HG02938 (cell line): Measurements from ENCODE around the gene CAAP1.
"Not testable (repeated sequence)": the region's sequence is repeated elsewhere in the genome, so short reads cannot be mapped to it uniquely, and the experiment has no call there.

Experiments used
- ATAC-seq: cut with Tn5 transposase; IDR thresholded peaks from one replicate; pipeline ENCODE4 v1.9.1; 2021; ENCODE audit warnings: mild to moderate bottlenecking, moderate library complexity; ENCODE audit not compliant: unreplicated experiment

The CAAP1 gene

DNA sequence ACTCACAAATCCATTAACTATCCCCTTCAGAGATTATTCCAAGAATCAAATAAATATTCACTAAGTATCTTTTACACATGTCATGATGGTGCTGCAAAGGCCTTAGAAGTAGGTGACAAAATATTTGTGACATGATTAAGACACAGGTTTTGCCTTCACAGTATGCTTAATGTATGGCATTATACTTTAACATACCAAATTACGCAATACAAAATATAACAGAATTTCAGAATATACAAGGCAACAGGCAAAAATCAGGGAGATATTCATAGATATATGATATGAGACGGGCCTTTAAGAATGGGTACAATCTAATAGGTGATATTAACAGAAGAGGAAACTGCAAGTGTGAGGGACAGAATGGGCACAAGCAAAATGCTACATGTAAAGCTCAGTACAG, 41.6 kb downstream of the CAAP1 start:
- no peak for ATAC-seq

DNA sequence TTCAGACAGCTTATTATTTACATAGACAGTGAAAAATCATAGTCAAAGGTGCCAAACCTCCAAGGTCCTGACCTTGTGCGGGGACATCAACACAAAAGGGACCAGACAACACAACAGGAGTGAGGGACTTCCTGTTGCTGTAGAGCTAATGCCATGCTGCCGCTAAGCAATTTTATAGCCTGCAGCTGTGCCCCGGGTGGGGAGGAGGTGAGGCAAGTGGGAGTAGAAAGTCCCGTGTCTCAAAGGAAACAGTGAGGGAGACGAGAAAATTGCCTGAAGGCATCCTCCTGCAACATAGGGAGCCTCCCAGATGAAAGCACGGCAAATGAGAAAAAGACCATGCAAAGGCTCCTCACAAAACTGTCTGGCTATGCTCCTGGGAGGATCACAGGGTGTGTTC, 58.8 kb downstream of the CAAP1 start:
- ATAC-seq, result no peak

DNA sequence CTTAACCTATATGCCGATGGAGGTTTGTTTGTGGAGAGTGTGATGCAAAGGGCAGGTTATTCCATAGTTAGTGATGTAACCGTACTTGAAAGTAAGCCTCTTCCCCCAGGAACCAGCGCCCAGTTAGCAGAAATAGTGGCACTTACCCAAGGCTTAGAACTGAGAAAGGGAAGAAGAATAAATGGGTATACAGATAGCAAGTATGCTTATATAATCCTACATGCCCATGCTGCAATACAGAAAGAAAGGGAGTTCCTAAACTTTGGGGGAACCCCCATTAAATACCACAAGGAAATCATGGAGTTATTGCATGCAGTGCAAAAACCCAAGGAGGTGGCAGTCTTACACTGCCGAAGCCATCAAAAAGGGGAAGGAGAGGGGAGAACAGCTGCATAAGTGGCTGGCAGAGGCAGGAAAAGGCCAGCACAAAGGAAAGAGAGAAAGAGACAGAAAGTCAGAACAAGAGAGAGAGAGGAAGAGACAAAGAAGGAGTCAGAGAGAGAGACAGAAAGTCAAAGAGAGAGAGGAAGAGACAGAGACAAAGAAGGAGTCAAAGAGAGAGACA, 64.1 kb downstream of the CAAP1 start:
- not testable (repeated sequence) for ATAC-seq

DNA sequence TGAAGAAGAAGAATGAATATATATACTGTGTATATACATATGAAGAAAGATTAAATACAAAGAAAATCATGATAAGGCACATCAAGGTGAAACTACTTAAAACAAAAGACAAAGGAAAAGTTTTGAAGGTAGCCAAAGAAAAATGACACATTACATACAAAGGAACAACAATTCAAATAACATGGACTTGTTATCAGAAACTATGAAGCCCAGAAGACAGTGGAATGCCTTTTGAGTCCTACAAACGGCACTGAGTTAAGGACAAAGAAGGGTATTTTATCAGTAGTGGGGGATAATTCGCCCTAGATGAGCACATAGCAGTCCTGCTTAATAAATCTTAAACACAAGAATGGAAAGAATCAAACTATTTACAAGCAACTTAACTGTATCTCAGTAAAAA, 77.8 kb downstream of the CAAP1 start:
- ATAC-seq, result no peak

DNA sequence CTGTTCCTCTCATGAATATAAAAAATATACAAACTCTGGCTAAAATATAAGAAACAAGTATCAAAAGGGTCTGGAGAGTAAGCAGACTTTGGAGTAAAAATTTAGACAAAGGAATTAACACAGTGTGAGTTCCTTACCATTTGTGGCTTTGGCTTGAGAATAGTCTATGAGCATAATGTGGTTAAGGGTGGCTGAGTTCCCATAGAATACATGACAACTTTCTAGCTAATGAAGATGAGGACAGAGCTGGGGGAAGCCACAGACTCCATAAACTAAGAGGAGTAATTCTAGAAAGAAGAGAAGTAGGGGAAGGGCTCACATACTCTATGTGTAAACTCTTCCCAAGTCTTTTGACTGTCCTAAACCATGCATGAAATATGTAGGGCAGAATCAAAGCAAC, 79.4 kb downstream of the CAAP1 start:
- ATAC-seq, result no peak

DNA sequence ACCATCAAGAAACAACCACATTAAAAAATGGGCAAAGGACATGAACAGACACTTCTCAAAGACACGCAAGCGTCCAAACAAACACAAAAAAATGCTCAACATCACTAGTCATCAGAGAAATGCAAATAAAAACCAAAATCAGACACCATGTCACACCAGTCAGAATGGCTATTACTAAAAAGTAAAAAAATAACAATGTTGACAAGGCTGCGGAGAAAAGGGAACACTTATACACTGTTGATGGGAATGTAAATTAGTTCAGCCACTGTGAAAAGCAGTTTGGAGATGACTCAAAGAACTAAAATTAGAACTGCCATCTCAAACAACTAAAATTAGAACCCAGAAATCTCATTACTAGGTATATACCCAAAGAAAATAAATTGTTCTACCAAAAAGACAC, 80.4 kb downstream of the CAAP1 start:
- ATAC-seq, result peak; percentile 61

DNA sequence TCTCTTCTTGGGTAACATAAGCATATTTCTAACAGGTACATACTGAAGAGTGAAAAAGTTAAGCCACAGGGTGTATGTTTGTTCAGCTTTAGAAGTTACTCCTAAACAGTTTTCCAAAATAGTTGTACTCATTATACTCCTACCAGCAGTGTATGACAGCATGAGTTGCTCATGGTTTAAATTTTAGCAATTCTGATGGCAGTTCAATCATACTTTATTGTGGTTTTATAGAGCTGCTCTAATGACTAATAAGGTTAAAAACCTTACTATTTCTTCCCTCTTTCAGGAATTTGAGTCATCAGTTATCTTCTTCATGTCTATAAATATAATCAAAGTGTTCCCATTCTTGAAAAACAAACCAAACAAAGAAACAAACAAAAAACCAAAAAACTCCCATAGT, 81.5 kb downstream of the CAAP1 start:
- no peak for ATAC-seq

DNA sequence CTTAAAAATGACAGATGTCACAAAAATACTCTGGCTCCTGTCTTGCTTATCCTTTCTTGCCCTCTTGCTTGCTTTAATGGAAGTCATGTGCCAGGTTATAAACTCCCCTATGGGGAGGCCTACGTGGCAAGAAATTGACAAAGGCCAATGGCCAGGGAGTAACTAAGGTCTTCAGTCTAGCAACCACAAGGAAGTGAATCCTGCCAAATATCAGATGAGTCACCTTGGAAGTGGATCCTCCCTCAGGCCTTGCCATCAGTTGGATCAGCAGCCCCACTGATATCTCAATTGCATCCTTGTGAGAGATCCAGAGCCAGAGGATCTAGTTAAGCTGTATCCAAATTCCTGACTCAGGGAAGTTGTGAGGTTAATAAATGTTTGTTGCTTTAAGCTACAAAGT, 82.8 kb downstream of the CAAP1 start:
- no peak for ATAC-seq

DNA sequence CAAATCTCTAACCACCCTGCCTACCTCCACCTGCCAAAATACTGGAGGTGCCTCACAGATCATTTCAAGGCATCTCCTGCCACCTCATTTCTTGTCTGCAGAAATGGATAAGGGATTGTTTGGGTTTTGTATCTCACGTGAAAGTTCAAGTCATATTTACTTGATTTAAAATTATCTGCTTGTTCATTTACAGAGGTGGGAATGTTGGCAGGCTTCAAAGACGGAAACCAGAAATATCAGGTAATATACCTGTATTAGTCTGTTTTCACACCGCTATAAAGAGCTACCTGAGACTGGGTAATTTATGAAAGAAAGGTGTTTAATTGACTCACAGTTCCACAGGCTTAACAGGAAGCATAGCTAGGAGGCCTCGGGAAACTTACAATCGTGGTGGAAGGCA, 85.4 kb downstream of the CAAP1 start:
- ATAC-seq, result no peak

DNA sequence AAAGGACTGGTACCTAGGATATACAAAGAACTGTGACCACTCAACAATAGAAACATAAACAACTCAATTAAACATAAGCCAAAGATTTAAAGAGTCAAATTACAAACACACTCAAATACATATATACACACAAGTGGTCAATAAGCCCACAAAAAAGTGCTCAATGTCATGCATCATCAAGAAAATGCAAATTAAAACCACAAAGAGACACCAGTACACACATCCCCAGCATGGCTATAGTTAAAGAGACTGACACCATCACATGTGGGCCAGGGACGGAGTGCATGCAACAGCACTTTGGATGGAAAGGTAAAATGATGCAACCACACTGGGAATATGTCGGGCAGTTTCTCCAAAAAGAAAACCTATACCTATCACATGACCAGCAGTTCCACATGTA, 89.7 kb downstream of the CAAP1 start:
- ATAC-seq, result no peak

DNA sequence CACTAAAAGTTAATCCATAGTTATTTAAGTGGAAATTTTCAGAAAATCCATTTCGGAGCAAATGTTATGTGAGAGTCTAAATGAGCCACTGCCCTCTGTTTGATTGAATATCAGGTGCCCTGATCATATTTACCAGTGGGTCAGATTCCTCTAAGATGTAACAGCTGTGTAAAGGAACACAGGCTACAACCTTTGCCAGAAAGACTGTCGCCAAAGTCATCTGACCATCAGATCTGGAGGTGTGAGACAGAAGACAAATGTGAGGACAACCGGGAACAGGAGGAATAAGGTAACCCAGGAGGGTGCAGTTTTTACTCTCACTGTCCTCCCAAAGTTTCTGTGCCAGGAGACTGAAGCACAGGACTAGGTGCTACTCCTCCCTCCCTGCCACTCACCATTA, 90.8 kb downstream of the CAAP1 start:
- ATAC-seq, result no peak

DNA sequence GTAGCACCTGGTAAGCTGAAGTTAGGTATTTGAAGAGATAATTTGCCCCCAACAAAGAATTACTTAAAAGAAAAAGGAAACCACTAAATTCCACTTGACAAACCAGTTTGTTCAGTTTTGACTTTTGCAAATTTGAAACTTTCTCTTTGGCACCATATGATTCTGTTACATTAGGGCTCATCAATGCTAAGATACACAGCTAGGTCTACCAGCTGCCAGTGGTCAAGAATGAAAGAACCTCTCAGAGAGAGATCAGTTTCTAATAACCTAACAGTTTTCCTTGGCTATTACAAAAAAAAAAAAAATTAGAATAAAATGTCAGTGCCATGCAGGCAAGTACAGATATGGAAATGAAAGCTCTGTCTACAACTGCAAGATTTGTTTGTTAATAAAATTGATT, 92.3 kb downstream of the CAAP1 start:
- ATAC-seq, result no peak

DNA sequence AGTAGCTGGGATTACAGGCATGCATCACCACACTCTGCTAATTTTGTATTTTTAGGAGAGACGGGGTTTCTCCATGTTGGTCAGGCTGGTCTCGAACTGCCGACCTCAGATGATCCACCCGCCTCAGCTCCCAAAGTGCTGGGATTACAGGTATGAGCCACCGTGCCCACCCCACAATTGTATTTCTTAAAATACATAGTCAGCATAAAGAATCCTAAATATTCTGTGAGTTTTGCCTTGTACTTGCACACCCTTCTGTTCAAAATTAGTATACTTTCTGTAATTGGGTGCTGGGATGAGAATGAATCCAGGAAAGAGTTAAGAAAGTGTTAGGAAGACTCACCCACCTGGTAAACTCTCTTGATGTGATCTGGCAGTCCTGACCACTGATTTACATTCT, 101.3 kb downstream of the CAAP1 start:
- no peak for ATAC-seq
